ENCODE results near the gene PURA.

The PURA gene

GRCh38 chr5:140165101-140165922, 51.4 kb downstream of the PURA start:
- DNase-seq = no peak

GRCh38 chr5:140165923-140166270, 52.0 kb downstream of the PURA start:
- no peak for DNase-seq

GRCh38 chr5:140166911-140167310, 53.0 kb downstream of the PURA start:
- DNase-seq = no peak

- DNase-seq = no peak
Observed at GRCh38 chr5:140168371-140168770, 54.5 kb downstream of the PURA start.

GRCh38 chr5:140169410-140169809, 55.5 kb downstream of the PURA start:
- DNase-seq = no peak

GRCh38 chr5:140172483-140172882, 58.6 kb downstream of the PURA start:
- DNase-seq = no peak

- no peak for DNase-seq
Observed at GRCh38 chr5:140174014-140174413, 60.1 kb downstream of the PURA start.

- DNase-seq = peak; percentile 78 to 93 (median 88)
Observed at GRCh38 chr5:140174465-140175366, 60.8 kb downstream of the PURA start, which contains the start of gene CYSTM1. Gene CYSTM1, plus strand, starts transcription at chr5:140175188. Its CDS starts 19,278 bp downstream, at chr5:140194466.

Measured in activated CD4-positive, CD25-positive, alpha-beta regulatory T cell (primary cell).